K562 (cell line): ENCODE measurements around the gene OR14A2. TPM values are rescaled to one million over a fixed set of nuclear protein-coding genes. Genes with fewer than 3 reads are reported as not detected.

Experiments used
- ATAC-seq: fragments of 200-7000 bp; cut with Tn5 transposase; 3 replicates; pipeline ENCODE4 v1.9.1; 2020; ENCODE audit warnings: moderate library complexity
- BruUV-seq: library from RNA; stranded (reverse); fragments of 400-500 nt; replicated peaks from 2 replicates; lab custom pipeline; 2021; lab: Mats Ljungman, UMichigan
- CTCF ChIA-PET: fragments of 300-600 bp; formaldehyde crosslinking; extraction: SDS; loops from one replicate; lab custom pipeline; 2021; ENCODE audit warnings: low intra/inter-chr PET ratio; lab: Yijun Ruan, JAX
- POLR2A ChIA-PET: fragments of 300-600, 350-650 bp; sonication (Branson Sonifier 250); formaldehyde crosslinking; extraction: SDS; loops from one replicate; lab custom pipeline; 2021; ENCODE audit warnings: antibody characterized with exemption, inconsistent platforms; lab: Yijun Ruan, JAX
- DNase-seq, 4 experiments: peaks; one replicate each; pipeline versions ENCODE4 v3.0.0 to v3.0.0-alpha.2; 2011 to 2018; ENCODE audit warnings: low spot score in 3 of 4, mixed read lengths in 3 of 4; ENCODE audit errors: extremely low read depth in 1 of 4
- FAIRE-seq: peaks from 2 replicates; lab custom pipeline; 2011; peaks lifted over from hg19 to GRCh38; lab: Jason Lieb, UNC
- H2AFZ ChIP-seq: 2 replicates; pipeline ENCODE4 v1.6.0; 2011; ENCODE audit warnings: low read depth, low read length, control low read depth, inconsistent platforms
- H3K27ac ChIP-seq: fragments of 200-600 bp; 3 replicates; pipeline ENCODE4 v1.8.0; 2011; ENCODE audit warnings: low read depth, mild to moderate bottlenecking, control low read depth, inconsistent platforms, low read length, moderate library complexity, mixed read lengths; ENCODE audit errors: extremely low read depth
- H3K27me3 ChIP-seq, 2 experiments: fragments of 300-600 bp in 1 of 2; 2 replicates in 1 of 2; 3 replicates in 1 of 2; pipeline versions ENCODE4 v1.6.0 to v1.8.0; 2011; ENCODE audit warnings: inconsistent platforms in 2 of 2, low read length in 2 of 2, mild to moderate bottlenecking in 1 of 2, mixed read lengths in 1 of 2, moderate library complexity in 1 of 2; ENCODE audit not compliant: control insufficient read depth in 2 of 2, insufficient read depth in 2 of 2
- H3K36me3 ChIP-seq: fragments of 300-600 bp; 3 replicates; pipeline ENCODE4 v1.8.0; 2011; ENCODE audit warnings: mild to moderate bottlenecking, low read length, inconsistent platforms; ENCODE audit not compliant: control insufficient read depth, insufficient read depth
- H3K4me1 ChIP-seq, 2 experiments: fragments of 200-600 bp in 1 of 2; replicated peaks in 1 of 2; 2 replicates in 1 of 2; 3 replicates in 1 of 2; pipeline versions ENCODE4 v1.5.1 to v1.8.0; 2011; ENCODE audit warnings: inconsistent platforms in 2 of 2, low read length in 2 of 2, mild to moderate bottlenecking in 1 of 2, mixed read lengths in 1 of 2, moderate library complexity in 1 of 2; ENCODE audit not compliant: control insufficient read depth in 2 of 2, insufficient read depth in 2 of 2
- H3K4me2 ChIP-seq: 2 replicates; pipeline ENCODE4 v1.6.1; 2011; ENCODE audit warnings: low read length, control low read depth, inconsistent platforms, mixed read lengths; ENCODE audit not compliant: insufficient read depth
- H3K4me3 ChIP-seq: fragments of 200-600 bp; sonication (generic), shearing (Covaris generic); 2 replicates; pipeline ENCODE4 v1.5.1; 2016; ENCODE audit warnings: control low read depth, inconsistent platforms
- H3K79me2 ChIP-seq: fragments of 200-600 bp; 3 replicates; pipeline ENCODE4 v1.8.0; 2011; ENCODE audit warnings: low read length, inconsistent platforms; ENCODE audit not compliant: control insufficient read depth, insufficient read depth
- H3K9ac ChIP-seq, 2 experiments: 2 replicates each; pipeline versions ENCODE4 v1.6.0 to v1.6.1; 2011; ENCODE audit warnings: low read depth in 2 of 2, low read length in 2 of 2, control low read depth in 1 of 2, inconsistent platforms in 1 of 2, mild to moderate bottlenecking in 1 of 2, mixed read lengths in 1 of 2; ENCODE audit not compliant: insufficient read depth in 1 of 2
- H3K9me1 ChIP-seq: one replicate; pipeline ENCODE4 v1.6.0; 2011; ENCODE audit warnings: inconsistent platforms, mild to moderate bottlenecking, low read length, moderate library complexity; ENCODE audit not compliant: control insufficient read depth, insufficient read depth
- H3K9me3 ChIP-seq: replicated peaks from 2 replicates; pipeline ENCODE4 v1.5.1; 2011; ENCODE audit warnings: low read depth, low read length, inconsistent platforms; ENCODE audit not compliant: control insufficient read depth, insufficient read depth
- H4K20me1 ChIP-seq: replicated peaks from 2 replicates; pipeline ENCODE4 v1.6.1; 2011; ENCODE audit warnings: low read length, inconsistent platforms, mixed read lengths; ENCODE audit not compliant: control insufficient read depth, insufficient read depth
- BDP1 ChIP-seq: IDR thresholded peaks from 3 replicates; pipeline ENCODE4 v1.6.1; 2011; ENCODE audit not compliant: insufficient read length, insufficient read depth
- BMI1 ChIP-seq: fragments of 150-350 bp; IDR thresholded peaks from 2 replicates; pipeline ENCODE4 v1.6.1; 2014; ENCODE audit warnings: low read length
- E2F5 ChIP-seq: sonication (generic); formaldehyde crosslinking; IDR thresholded peaks from 2 replicates; pipeline ENCODE4 v1.8.0; 2022; ENCODE audit warnings: mild to moderate bottlenecking, missing genetic modification reagents
- ESRRA ChIP-seq: fragments of 450-650 bp; IDR thresholded peaks from 2 replicates; pipeline ENCODE4 v1.6.1; 2014; ENCODE audit warnings: low read depth, mild to moderate bottlenecking, moderate library complexity, borderline replicate concordance
- FUS ChIP-seq: fragments of 200-400 bp; formaldehyde crosslinking; optimal IDR thresholded peaks from 2 replicates; pipeline ENCODE3; 2017; ENCODE audit warnings: low read depth, low read length
- GATAD2B ChIP-seq: fragments of 450-650 bp; IDR thresholded peaks from 2 replicates; pipeline ENCODE4 v1.6.1; 2017; ENCODE audit warnings: mild to moderate bottlenecking, borderline replicate concordance
- GTF2A2 ChIP-seq: IDR thresholded peaks from 2 replicates; pipeline ENCODE4 v1.6.1; 2016; ENCODE audit warnings: mild to moderate bottlenecking, missing genetic modification characterization, missing compliant biosample characterization
- HDAC6 ChIP-seq: IDR thresholded peaks from 2 replicates; pipeline ENCODE4 v1.6.1; 2012; ENCODE audit warnings: low read depth, mild to moderate bottlenecking, control low read depth, inconsistent platforms, low read length, moderate library complexity
- KDM5B ChIP-seq: fragments of 200-600 bp; sonication (generic); IDR thresholded peaks from 2 replicates; pipeline ENCODE4 v1.6.1; 2012; ENCODE audit warnings: low read depth, mild to moderate bottlenecking, moderate library complexity, low read length, control low read depth, inconsistent platforms; ENCODE audit not compliant: insufficient replicate concordance
- MCM3 ChIP-seq: fragments of 450-650 bp; IDR thresholded peaks from 2 replicates; pipeline ENCODE4 v1.6.1; 2016
- SRSF1 ChIP-seq: fragments of 200-400 bp; formaldehyde crosslinking; IDR thresholded peaks from 2 replicates; pipeline ENCODE4 v1.6.1; 2017; ENCODE audit warnings: mild to moderate bottlenecking, low read depth, low read length, moderate library complexity
- U2AF2 ChIP-seq: fragments of 200-400 bp; formaldehyde crosslinking; optimal IDR thresholded peaks from 2 replicates; pipeline ENCODE3; 2017; ENCODE audit warnings: low read depth, mild to moderate bottlenecking, low read length
- ZBTB33 ChIP-seq: sonication (generic); formaldehyde crosslinking; IDR thresholded peaks from 2 replicates; pipeline ENCODE4 v1.8.1; 2023; ENCODE audit warnings: mild to moderate bottlenecking, missing genetic modification reagents
- ZNF347 ChIP-seq: fragments of 450-650 bp; formaldehyde crosslinking; IDR thresholded peaks from 2 replicates; pipeline ENCODE4 v1.4.0; 2020; ENCODE audit warnings: low read depth, mild to moderate bottlenecking, moderate library complexity
- WGBS: fragments of 100-300 bp; shearing (Covaris generic); methylation state at CpG from one replicate; pipeline ENCODE4 v1.1.6; 2016; ENCODE audit warnings: low coverage, mixed read lengths; ENCODE audit not compliant: insufficient coverage; ENCODE audit errors: missing lambda C conversion rate; 5-methylcytosine and 5-hydroxymethylcytosine counted together
- in situ Hi-C: fragments of 300-500 bp; cut with MboI; formaldehyde crosslinking; loops from 4 replicates; pipeline ENCODE4 v1.15.0; 2018; ENCODE audit warnings: inconsistent platforms, mixed read lengths
- intact Hi-C: fragments of 100-400 bp; cut with micrococcal nuclease; formaldehyde crosslinking; loops from 2 replicates; pipeline ENCODE4 v1.14.2; 2022
- polyA plus RNA-seq, 8 experiments: library from polyadenylated mRNA; depleted of rRNA in 4 of 8; stranded (reverse) in 5 of 8; unstranded in 3 of 8; fragments of >200 nt; fragmentation: Nextera tagmentation in 2 of 8; fragmentation: Illumina TruSeq in 1 of 8; extraction: Ambion mirVana in 2 of 8; extraction: Trizol in 1 of 8; gene quantifications; 2 replicates each; pipeline versions ENCODE4 v1.2.1 to v1.2.3, GENCODE V29; 2011 to 2014; ENCODE audit warnings: inconsistent platforms in 1 of 8, missing spikeins in 1 of 8
- total RNA-seq, 7 experiments: library from RNA; depleted of rRNA in 6 of 7; stranded (reverse); fragments of >200 nt in 6 of 7; fragmentation: Illumina TruSeq in 2 of 7; extraction: Trizol in 2 of 7; gene quantifications; 2 replicates each; pipeline versions ENCODE4 v1.2.1 to v1.2.3, GENCODE V29; 2011 to 2021; ENCODE audit warnings: low replicate concordance in 1 of 7

The OR14A2 gene
- total and polyA plus RNA-seq, 9 of the 15 experiments (the other 6 are each of a cell fraction or from before 2014, with no cell fraction given), result not detected

- CTCF ChIA-PET, result no interaction called here
- in situ Hi-C loops, result no loop called here
Measured at GRCh38 chr1:247797518-247797917, 49.6 kb upstream of the OR14A2 start.

More at GRCh38 chr1:247797518-247797917, 49.6 kb upstream of the OR14A2 start:
- ATAC-seq (no peak), FAIRE-seq (no peak), DNase-seq (no peak)
- Histone ChIP-seq H4K20me1 (no peaks in the 10 kb centered on the region), H3K36me3 (no peaks in the 10 kb centered on the region), H3K4me2 (no peak overlapping the region), H3K4me3 (no peak overlapping the region), H3K9me3 (no peaks in the 10 kb centered on the region), H3K79me2 (no peaks in the 10 kb centered on the region), H3K27ac (no peak overlapping the region), H3K9me1 (no peaks in the 10 kb centered on the region), H3K27me3 (no peaks in the 10 kb centered on the region), H3K9ac (no peak overlapping the region), H3K4me1 (no peaks in the 10 kb centered on the region), H2AFZ (no peak overlapping the region)
- intact Hi-C loops, result no loop called here
- POLR2A ChIA-PET, result interaction anchor here (0.6 kb wide), 1 partner anchor 10 kb away, joined by 3 read pairs; no protein-coding TSS in a partner anchor
- TF ChIP-seq SRSF1, result no peak
- TF ChIP-seq MCM3, result no peak
- TF ChIP-seq FUS, result no peak
- no peak for TF ChIP-seq HDAC6
- TF ChIP-seq KDM5B, result no peak
- no peak for TF ChIP-seq BMI1
- no peak for TF ChIP-seq U2AF2
- TF ChIP-seq GATAD2B, result no peak
- TF ChIP-seq ZBTB33 (CRISPR knock-in tag), result no peak
- no peak for TF ChIP-seq ZNF347 (CRISPR knock-in tag)
- no peak for TF ChIP-seq GTF2A2 (tag)
- no peak for TF ChIP-seq ESRRA
- no peak for TF ChIP-seq BDP1
- no peak for TF ChIP-seq E2F5 (CRISPR knock-in tag)
- no TSS peak for BruUV-seq
- 0% methylated on average over 2 of the region's 2 CpGs for WGBS
